GM19438 (cell line): ENCODE data around the gene EPHA1.

Source experiments
- ATAC-seq: cut with Tn5 transposase; IDR thresholded peaks from one replicate; pipeline ENCODE4 v1.9.1; 2021; ENCODE audit warnings: low read depth; ENCODE audit not compliant: unreplicated experiment

Gene EPHA1

GRCh38 chr7:143354965-143355364 lies 53.7 kb downstream of the EPHA1 start:
- ATAC-seq = no peak

GRCh38 chr7:143354376-143354775 lies 54.3 kb downstream of the EPHA1 start:
- no peak for ATAC-seq

GRCh38 chr7:143352531-143353002 lies 56.1 kb downstream of the EPHA1 start:
- no peak for ATAC-seq

- ATAC-seq = no peak
Observed at GRCh38 chr7:143351574-143351973, 57.1 kb downstream of the EPHA1 start.

GRCh38 chr7:143351060-143351459 lies 57.6 kb downstream of the EPHA1 start:
- no peak for ATAC-seq

- no peak for ATAC-seq
Observed at GRCh38 chr7:143347950-143348349, 60.7 kb downstream of the EPHA1 start.

GRCh38 chr7:143346018-143346417 lies 62.6 kb downstream of the EPHA1 start:
- ATAC-seq = no peak

GRCh38 chr7:143345428-143345900 lies 63.2 kb downstream of the EPHA1 start:
- ATAC-seq = peak; percentile 93

GRCh38 chr7:143343596-143343995 lies 65.1 kb downstream of the EPHA1 start:
- ATAC-seq = no peak

- no peak for ATAC-seq
Observed at GRCh38 chr7:143341842-143342241, 66.8 kb downstream of the EPHA1 start.
